H4 (cell line): ENCODE results near the gene EXOC3L4. TPM values are rescaled to one million over a fixed set of nuclear protein-coding genes. Genes with fewer than 3 reads are reported as not detected.

Experiments
- DNase-seq: peaks from one replicate; pipeline ENCODE4 v3.0.0-alpha.2; 2015; ENCODE audit warnings: low spot score
- total RNA-seq: library from RNA; depleted of rRNA; stranded (reverse); fragments of >200 nt; shearing (Covaris generic); gene quantifications from 2 replicates; pipeline ENCODE4 v1.2.3, GENCODE V29; 2014

The EXOC3L4 gene
- total RNA-seq, 1 experiment from 2014 or later = not detected

- no peak for DNase-seq
Measured at GRCh38 chr14:103133210-103134140, 39.0 kb downstream of the EXOC3L4 start.

- DNase-seq = no peak
Measured at GRCh38 chr14:103134405-103134804, 39.9 kb downstream of the EXOC3L4 start.

GRCh38 chr14:103134919-103135318 is 40.4 kb downstream of the EXOC3L4 start:
- no peak for DNase-seq

GRCh38 chr14:103135333-103136260 is 41.1 kb downstream of the EXOC3L4 start:
- DNase-seq = no peak

- DNase-seq = peak; percentile 64
Measured at GRCh38 chr14:103136388-103137271, 42.1 kb downstream of the EXOC3L4 start.

- no peak for DNase-seq
Measured at GRCh38 chr14:103137689-103138300, 43.3 kb downstream of the EXOC3L4 start.

GRCh38 chr14:103138301-103139131 is 44.0 kb downstream of the EXOC3L4 start:
- DNase-seq = no peak

- no peak for DNase-seq
Measured at GRCh38 chr14:103139132-103140025, 44.9 kb downstream of the EXOC3L4 start.

GRCh38 chr14:103140316-103141109 is 46.0 kb downstream of the EXOC3L4 start:
- no peak for DNase-seq

- peak; percentile 31 for DNase-seq
Measured at GRCh38 chr14:103141117-103141796, 46.7 kb downstream of the EXOC3L4 start.

- no peak for DNase-seq
Measured at GRCh38 chr14:103142026-103142425, 47.5 kb downstream of the EXOC3L4 start.

GRCh38 chr14:103142721-103143302 is 48.3 kb downstream of the EXOC3L4 start:
- DNase-seq = no peak

- no peak for DNase-seq
Measured at GRCh38 chr14:103143506-103143905, 49.0 kb downstream of the EXOC3L4 start.

GRCh38 chr14:103144085-103144484 is 49.6 kb downstream of the EXOC3L4 start:
- peak; percentile 58 for DNase-seq

GRCh38 chr14:103146141-103146709 is 51.7 kb downstream of the EXOC3L4 start:
- no peak for DNase-seq

GRCh38 chr14:103149351-103150237 is 55.1 kb downstream of the EXOC3L4 start:
- DNase-seq = no peak
